Right atrium auricular region (tissue), 2 donors: Measurements from ENCODE around the gene BRPF1. TPM values are rescaled to one million over a fixed set of nuclear protein-coding genes. Genes with fewer than 3 reads are reported as not detected.

Experiments
- DNase-seq: peaks from one replicate; pipeline ENCODE4 v3.0.0-alpha.2; 2019; ENCODE audit warnings: low spot score
- H3K27ac ChIP-seq, 2 donors: fragments of 200-600 bp; sonication (generic); 1 replicate in 1 of 2; 2 replicates in 1 of 2; pipeline ENCODE4 v1.5.1; 2016 to 2019
- H3K27me3 ChIP-seq, 2 donors: fragments of 200-600 bp; sonication (generic); one replicate each; pipeline versions ENCODE4 v1.5.1 to v1.6.0; 2017 to 2019
- H3K36me3 ChIP-seq: fragments of 200-600 bp; sonication (generic); one replicate; pipeline ENCODE4 v1.5.1; 2016
- H3K4me1 ChIP-seq, 2 donors: fragments of 200-600 bp; sonication (generic); one replicate each; pipeline versions ENCODE4 v1.5.1 to v1.6.0; 2017 to 2019
- H3K4me3 ChIP-seq, 2 donors: fragments of 200-600 bp; sonication (generic); 1 replicate in 1 of 2; 2 replicates in 1 of 2; pipeline ENCODE4 v1.5.1; 2017 to 2019; ENCODE audit warnings: mild to moderate bottlenecking in 1 of 2, moderate library complexity in 1 of 2
- H3K9me3 ChIP-seq, 2 donors: fragments of 200-600 bp; sonication (generic); one replicate each; pipeline ENCODE4 v1.5.1; 2019
- CTCF ChIP-seq, 2 donors: fragments of 200-600 bp; sonication (generic); IDR thresholded peaks; one replicate each; pipeline ENCODE4 v1.5.1; 2019; ENCODE audit warnings: antibody characterized with exemption in 2 of 2
- total RNA-seq, 2 donors: library from RNA; depleted of rRNA; stranded (reverse); fragments of >200 nt; gene quantifications; one replicate each; pipeline ENCODE4 v1.1.0, GENCODE V29; 2016

Gene BRPF1
- total RNA-seq, 2 donors from 2014 or later = 8.8 to 15.3 TPM

- Histone ChIP-seq H3K27me3 (no peaks in the 10 kb centered on the region), H3K4me3 (no peak overlapping the region), H3K4me1 (peaks cover 0 to 17% of the 10 kb centered on the region in 2 donors), H3K27ac (no peak overlapping the region), H3K36me3 (peaks cover 100% of the 10 kb centered on the region), H3K9me3 (no peaks in the 10 kb centered on the region)
- no peak for TF ChIP-seq CTCF (IDR thresholded peaks at IDR 0.05)
- DNase-seq = no peak
Measured at GRCh38 chr3:9686050-9686550, 45.4 kb upstream of the BRPF1 start.

- H3K27me3 ChIP-seq = no peaks in the 10 kb centered on the region
- DNase-seq = no peak
- H3K27ac ChIP-seq = no peak overlapping the region
- no peak for TF ChIP-seq CTCF (IDR thresholded peaks at IDR 0.05)
- no peak overlapping the region for H3K4me3 ChIP-seq
- peaks cover 100% of the 10 kb centered on the region for H3K36me3 ChIP-seq
- no peaks in the 10 kb centered on the region for H3K9me3 ChIP-seq
- peaks cover 0 to 16% of the 10 kb centered on the region in 2 donors for H3K4me1 ChIP-seq
Measured at GRCh38 chr3:9686703-9687102, 44.8 kb upstream of the BRPF1 start.

GRCh38 chr3:9687514-9687913 is 44.0 kb upstream of the BRPF1 start:
- Histone ChIP-seq H3K4me3 (no peak overlapping the region), H3K27me3 (no peaks in the 10 kb centered on the region), H3K4me1 (peaks cover 0 to 12% of the 10 kb centered on the region in 2 donors), H3K36me3 (peaks cover 100% of the 10 kb centered on the region), H3K27ac (no peak overlapping the region), H3K9me3 (no peaks in the 10 kb centered on the region)
- DNase-seq = no peak
- no peak for TF ChIP-seq CTCF (IDR thresholded peaks at IDR 0.05)

GRCh38 chr3:9688961-9689360 is 42.6 kb upstream of the BRPF1 start:
- Histone ChIP-seq H3K4me1 (peaks cover 0 to 12% of the 10 kb centered on the region in 2 donors), H3K9me3 (no peaks in the 10 kb centered on the region), H3K36me3 (peaks cover 100% of the 10 kb centered on the region), H3K27me3 (no peaks in the 10 kb centered on the region), H3K27ac (peak overlapping the region in 1 of 2 donors; percentile 16), H3K4me3 (no peak overlapping the region)
- no peak for TF ChIP-seq CTCF (IDR thresholded peaks at IDR 0.05)
- no peak for DNase-seq

- Histone ChIP-seq H3K9me3 (no peaks in the 10 kb centered on the region), H3K27me3 (no peaks in the 10 kb centered on the region), H3K36me3 (peaks cover 100% of the 10 kb centered on the region), H3K4me3 (no peak overlapping the region), H3K4me1 (peaks cover 0 to 12% of the 10 kb centered on the region in 2 donors), H3K27ac (no peak overlapping the region)
- TF ChIP-seq CTCF (IDR thresholded peaks at IDR 0.05) = no peak
- no peak for DNase-seq
Measured at GRCh38 chr3:9689757-9690156, 41.8 kb upstream of the BRPF1 start.
